Head of caudate nucleus (tissue), 42 donors: Measurements from ENCODE around the gene SOX6.

Experiments
- DNase-seq, 42 donors: peaks; one replicate each; pipeline versions ENCODE4 v3.0.0 to v3.0.0-alpha.2; 2020 to 2021; ENCODE audit warnings: mixed read lengths in 7 of 42
- intact Hi-C: fragments of 100-400 bp; cut with DNase I; formaldehyde crosslinking; loops from one replicate; pipeline ENCODE4 v1.15.0; 2022

Gene SOX6

GRCh38 chr11:16372355-16372754 lies 16.0 kb upstream of the SOX6 start:
- DNase-seq, result no peak
- intact Hi-C loops, result no loop called here

DNA sequence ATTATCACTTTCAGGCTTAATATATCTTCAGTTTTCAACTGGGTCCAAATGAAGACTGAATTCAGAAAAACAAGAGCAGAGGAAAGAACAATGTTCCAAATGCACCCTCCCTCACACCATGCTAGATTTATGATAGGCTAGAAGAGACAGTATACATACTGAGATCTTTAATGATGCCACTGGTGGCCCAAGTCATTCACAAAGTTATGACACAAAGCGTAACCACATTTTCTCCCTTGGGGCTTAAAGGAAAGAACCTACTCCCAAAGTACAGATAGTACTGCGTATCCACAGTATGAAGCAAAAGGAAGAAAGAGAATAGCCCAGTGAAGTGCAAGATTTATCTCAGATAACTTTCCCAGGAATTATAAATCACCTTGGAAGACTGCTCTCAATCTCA lies 10.9 kb upstream of the SOX6 start:
- no peak for DNase-seq
- intact Hi-C loops, result no loop called here

DNA sequence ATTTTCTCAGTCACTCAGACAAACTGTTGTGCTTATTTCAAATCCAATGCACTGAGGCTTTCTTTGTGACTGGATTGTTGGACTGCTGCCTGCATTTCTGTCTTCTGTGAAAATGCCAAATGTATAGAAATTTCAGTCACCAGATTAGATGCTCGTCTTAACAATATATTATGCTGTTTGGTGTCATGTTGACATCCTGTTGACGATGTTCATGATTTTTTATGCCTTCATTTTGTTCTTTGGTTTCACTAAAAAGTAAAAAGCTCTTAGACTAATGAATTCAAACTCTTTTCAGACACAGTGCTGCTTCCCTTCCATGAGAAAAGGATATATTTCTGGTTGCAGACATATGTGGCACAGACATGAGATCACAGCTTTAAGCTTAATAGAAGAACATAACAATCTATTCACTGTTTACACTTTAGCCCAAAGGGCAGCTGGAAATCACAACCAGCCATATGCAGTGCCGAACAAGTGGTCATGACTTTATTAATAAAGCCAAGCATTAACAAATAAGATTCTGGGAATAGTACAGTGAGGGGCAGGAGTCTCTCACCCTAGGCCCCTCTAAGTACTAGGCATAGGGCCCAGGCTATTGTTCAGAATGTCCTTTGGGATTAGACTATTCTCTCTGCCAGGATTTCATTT lies 9.4 kb upstream of the SOX6 start:
- intact Hi-C loops, result no loop called here
- peak in 1 of 42 donors; percentile 11 for DNase-seq

DNA sequence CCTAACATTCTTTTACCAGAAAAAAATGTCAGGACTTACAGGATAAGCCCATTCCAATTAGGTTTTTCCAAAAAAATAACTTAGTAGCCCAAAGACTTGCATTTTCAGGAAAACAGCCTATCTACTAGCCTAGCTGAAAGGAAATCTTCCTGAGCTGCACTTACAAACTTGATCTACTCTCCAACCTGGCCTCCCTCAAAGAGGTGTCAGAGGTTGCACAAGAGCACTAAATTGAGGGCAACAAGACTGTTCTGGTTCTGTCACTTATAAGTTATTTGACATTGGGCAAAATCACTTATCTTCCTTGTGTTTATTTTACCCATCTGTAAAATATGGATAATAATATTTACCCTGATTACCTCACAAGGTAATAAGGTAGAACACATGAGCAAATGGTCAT lies 7.9 kb upstream of the SOX6 start:
- intact Hi-C loops, result no loop called here
- DNase-seq, result no peak

DNA sequence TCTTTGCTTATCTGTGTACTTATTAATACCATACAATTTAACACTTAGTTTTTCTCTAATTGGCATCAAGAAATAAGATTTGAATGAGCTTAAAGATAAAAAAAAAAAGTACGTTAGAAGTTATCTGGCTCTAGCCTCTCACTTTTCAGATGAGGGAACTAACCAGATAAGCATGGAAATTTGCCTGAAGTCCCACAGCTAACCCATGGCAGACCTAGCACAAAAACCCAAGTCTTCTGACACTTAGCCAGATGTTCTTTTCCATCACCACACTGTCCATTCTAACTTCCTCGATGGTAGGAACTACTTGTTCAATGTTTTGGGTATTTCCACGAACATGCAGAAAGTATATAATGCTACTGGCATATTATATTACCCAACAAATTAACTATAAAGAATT lies 7.4 kb upstream of the SOX6 start:
- intact Hi-C loops, result no loop called here
- DNase-seq, result no peak

DNA sequence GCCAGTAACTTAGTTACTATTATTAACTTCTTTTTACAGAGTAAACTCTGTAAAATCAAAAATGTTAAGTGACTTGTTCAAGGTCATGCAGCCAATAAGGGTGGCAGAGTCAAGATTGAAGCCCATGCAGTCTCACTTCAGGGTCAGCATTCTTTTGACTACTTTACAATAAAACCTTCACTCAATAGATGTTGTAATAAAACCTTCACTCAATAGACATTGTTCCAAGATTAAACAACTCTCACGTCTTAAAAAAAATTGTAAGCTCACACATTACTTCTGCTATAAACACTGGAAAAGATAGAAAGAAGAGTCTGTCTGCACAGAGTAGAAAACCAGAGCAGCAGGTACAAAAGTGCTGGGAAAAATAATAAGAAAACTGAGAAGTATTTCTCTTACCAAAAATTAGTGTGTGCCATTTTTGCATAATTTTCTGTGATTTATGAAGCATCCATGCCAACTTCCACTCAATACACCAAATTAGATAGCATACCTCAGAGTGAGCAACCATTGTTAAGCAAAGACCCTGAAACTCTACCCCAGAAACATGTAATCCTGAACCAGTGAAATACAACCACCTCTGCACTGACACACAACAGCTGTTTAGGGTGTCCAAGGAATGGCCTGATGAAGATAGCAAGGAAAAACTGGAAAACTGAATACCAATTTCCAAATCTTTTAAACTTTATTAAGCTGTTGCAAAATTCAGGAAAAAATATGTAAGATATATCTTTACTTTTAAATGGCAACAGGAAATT lies 4.9 kb upstream of the SOX6 start:
- intact Hi-C loops, result no loop called here
- no peak for DNase-seq

GRCh38 chr11:16359369-16359768 lies 3.0 kb upstream of the SOX6 start:
- intact Hi-C loops, result loop anchor here (10.0 kb wide), 1 partner anchor 165 kb away; no protein-coding TSS in a partner anchor
- DNase-seq, result no peak

DNA sequence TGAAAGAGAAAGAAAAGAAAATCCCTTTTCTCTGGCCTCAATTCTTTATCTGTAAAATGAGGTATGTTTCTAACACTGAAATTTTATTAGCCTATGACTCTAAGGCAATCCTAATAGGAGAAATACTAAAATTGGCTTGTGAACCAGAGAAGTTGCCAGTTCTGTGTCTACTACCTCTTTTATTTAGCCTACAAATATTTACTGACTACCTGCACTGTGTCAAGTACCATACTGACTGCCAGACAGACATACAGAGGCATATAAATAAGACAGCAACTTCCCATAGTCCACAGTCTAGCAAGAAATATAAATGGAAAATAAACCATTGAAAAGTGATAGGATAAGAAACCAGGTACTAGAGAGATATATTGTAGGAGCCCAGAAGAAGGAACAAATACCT lies 2.4 kb upstream of the SOX6 start:
- intact Hi-C loops, result loop anchor here (10.0 kb wide), 1 partner anchor 164 kb away; no protein-coding TSS in a partner anchor
- DNase-seq, result no peak

- intact Hi-C loops, result loop anchor here (2.0 to 10.0 kb wide), 2 partner anchors 45 to 163 kb away; no protein-coding TSS in a partner anchor
- DNase-seq, result no peak
Measured at GRCh38 chr11:16357775-16358174, 1.4 kb upstream of the SOX6 start.

GRCh38 chr11:16356761-16357393 lies 531 bp upstream of the SOX6 start:
- DNase-seq, result peak in 29 of 42 donors; percentile 5 to 71 (median 32)
- intact Hi-C loops, result loop anchor here (2.0 to 10.0 kb wide), 2 partner anchors 46 to 162 kb away; no protein-coding TSS in a partner anchor

DNA sequence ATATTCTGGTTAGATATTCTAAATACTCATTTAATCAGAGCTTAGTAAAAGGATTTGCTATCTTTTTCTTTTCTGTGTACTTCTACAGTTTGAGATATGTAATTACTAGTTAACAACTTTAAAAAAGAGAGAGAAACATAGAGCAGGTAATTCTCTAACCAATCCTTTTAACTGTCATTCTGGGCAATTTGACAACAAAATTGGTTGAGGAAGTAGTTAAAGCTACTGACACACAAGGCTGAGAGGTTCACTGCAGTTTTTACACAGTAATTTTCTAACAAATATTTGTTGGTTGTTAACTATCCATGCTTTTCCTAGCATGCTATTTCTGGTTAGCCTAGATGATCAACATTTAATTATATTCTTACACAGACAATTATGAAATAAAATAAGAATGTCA lies 3.6 kb downstream of the SOX6 start:
- no peak for DNase-seq
- intact Hi-C loops, result loop anchor here (10.0 kb wide), 1 partner anchor 158 kb away; no protein-coding TSS in a partner anchor

- intact Hi-C loops, result loop anchor here (10.0 kb wide), 1 partner anchor 155 kb away; no protein-coding TSS in a partner anchor
- DNase-seq, result no peak
Measured at GRCh38 chr11:16350125-16350524, 6.2 kb downstream of the SOX6 start.

GRCh38 chr11:16347928-16348685 lies 8.2 kb downstream of the SOX6 start:
- intact Hi-C loops, result no loop called here
- peak in 15 of 42 donors; percentile 2 to 70 (median 16) for DNase-seq

DNA sequence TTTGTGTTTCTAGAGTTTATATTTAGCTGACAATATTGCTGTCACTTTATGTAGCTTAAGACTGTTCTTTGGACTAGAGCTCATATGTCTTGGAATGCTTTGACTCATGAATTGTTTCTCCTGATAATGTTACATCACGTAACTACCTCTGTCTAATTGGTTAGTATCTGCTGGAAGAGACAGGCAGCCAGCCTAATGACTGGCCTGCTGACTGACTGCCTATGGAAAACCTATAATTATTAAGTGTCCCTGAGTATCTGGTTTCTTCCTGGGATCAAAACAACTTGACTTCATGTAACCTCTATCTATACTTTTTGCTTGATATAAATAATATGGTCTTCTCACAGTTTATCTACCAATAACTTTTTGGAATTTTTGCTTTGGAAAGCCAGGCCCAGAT lies 9.4 kb downstream of the SOX6 start:
- intact Hi-C loops, result no loop called here
- no peak for DNase-seq

GRCh38 chr11:16341853-16342252 lies 14.5 kb downstream of the SOX6 start:
- DNase-seq, result no peak
- intact Hi-C loops, result no loop called here

- DNase-seq, result no peak
- intact Hi-C loops, result no loop called here
Measured at GRCh38 chr11:16338393-16338792, 18.0 kb downstream of the SOX6 start.

GRCh38 chr11:16337421-16338213 lies 18.7 kb downstream of the SOX6 start:
- no peak for DNase-seq
- intact Hi-C loops, result no loop called here

DNA sequence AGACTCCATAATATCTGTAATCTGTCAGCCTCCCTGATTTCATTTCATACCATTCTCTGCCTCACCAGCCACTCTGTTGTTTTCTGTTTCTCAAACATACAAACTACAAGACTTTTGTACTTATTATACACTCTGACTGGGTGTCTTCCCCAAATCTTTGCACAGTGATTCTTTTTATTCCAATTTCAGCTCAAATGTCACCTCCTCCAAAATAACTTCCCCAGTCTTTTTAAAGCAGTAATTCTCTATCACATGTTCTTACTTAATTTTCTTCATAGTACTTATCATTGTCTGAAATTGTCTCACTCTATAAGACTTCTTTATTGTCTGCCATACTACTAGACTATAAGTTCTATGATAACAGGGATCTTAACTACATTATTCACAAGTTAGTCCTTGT lies 19.6 kb downstream of the SOX6 start:
- no peak for DNase-seq
- intact Hi-C loops, result no loop called here

- DNase-seq, result no peak
- intact Hi-C loops, result no loop called here
Measured at GRCh38 chr11:16336204-16336603, 20.1 kb downstream of the SOX6 start.
